ENCODE results near the gene VPS35L. TPM values are rescaled to one million over a fixed set of nuclear protein-coding genes. Genes with fewer than 3 reads are reported as not detected.
A peak's percentile ranks its signal among the peaks of the same experiment; 100 is the strongest.

VPS35L gene
- total and polyA plus RNA-seq, 2 experiments from 2014 or later, result 48.0 to 54.6 TPM

DNA sequence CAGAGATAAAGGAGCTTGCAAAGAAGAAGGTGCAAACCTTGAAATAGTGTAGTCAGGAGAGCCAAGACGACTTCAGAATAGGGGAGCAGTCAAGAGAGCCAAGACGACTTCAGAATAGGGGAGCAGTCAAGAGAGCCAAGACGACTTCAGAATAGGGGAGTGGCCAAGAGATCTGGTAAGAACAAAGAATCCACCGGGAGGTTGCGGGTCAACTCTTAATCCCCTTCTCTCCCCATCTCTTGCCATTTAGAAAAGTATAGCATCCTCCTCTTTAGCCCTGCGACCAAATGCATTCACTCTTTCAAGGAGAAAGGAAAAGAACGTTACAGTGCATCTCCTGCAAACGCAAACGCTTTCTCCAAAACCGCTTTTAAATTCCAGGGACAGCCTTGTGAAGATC lies 161.8 kb downstream of the VPS35L start:
- H3F3A ChIP-seq (replicated peaks; ENCODE audit: low read depth), result peaks cover 13% of the 10 kb centered on the region; the same call in 1 of the 2 replicates
- ATAC-seq (peak; percentile 43), DNase-seq (ENCODE audit: low spot score) (peak; percentile 64)
- no peaks in the 10 kb centered on the region for H3K27me3 ChIP-seq (ENCODE audit: insufficient read depth)
- TF ChIP-seq ZNF331 (CRISPR knock-in tag; IDR thresholded peaks at IDR 0.05; ENCODE audit: low read depth), result no peak
- TF ChIP-seq STAT1 (IDR thresholded peaks at IDR 0.05; ENCODE audit: unreplicated experiment), result no peak
- no peak for TF ChIP-seq EZH2phosphoT487 (IDR thresholded peaks at IDR 0.05; ENCODE audit: unreplicated experiment)
- TF ChIP-seq CREB1 (CRISPR knock-in tag; IDR thresholded peaks at IDR 0.05; ENCODE audit: low read depth), result no peak
- no peak for TF ChIP-seq POLR2AphosphoS5 (IDR thresholded peaks at IDR 0.05; ENCODE audit: low read depth)
- TF ChIP-seq EZH2 (IDR thresholded peaks at IDR 0.05; ENCODE audit: low read depth, unreplicated experiment), result no peak
- TF ChIP-seq, protein P1, sequence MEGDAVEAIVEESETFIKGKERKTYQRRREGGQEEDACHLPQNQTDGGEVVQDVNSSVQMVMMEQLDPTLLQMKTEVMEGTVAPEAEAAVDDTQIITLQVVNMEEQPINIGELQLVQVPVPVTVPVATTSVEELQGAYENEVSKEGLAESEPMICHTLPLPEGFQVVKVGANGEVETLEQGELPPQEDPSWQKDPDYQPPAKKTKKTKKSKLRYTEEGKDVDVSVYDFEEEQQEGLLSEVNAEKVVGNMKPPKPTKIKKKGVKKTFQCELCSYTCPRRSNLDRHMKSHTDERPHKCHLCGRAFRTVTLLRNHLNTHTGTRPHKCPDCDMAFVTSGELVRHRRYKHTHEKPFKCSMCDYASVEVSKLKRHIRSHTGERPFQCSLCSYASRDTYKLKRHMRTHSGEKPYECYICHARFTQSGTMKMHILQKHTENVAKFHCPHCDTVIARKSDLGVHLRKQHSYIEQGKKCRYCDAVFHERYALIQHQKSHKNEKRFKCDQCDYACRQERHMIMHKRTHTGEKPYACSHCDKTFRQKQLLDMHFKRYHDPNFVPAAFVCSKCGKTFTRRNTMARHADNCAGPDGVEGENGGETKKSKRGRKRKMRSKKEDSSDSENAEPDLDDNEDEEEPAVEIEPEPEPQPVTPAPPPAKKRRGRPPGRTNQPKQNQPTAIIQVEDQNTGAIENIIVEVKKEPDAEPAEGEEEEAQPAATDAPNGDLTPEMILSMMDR (conservative IDR thresholded peaks at IDR 0.05; ENCODE audit: low read depth in 2 of 2), result no peak
- TF ChIP-seq ZNF114 (CRISPR knock-in tag; IDR thresholded peaks at IDR 0.05), result no peak
- TF ChIP-seq, protein P2, sequence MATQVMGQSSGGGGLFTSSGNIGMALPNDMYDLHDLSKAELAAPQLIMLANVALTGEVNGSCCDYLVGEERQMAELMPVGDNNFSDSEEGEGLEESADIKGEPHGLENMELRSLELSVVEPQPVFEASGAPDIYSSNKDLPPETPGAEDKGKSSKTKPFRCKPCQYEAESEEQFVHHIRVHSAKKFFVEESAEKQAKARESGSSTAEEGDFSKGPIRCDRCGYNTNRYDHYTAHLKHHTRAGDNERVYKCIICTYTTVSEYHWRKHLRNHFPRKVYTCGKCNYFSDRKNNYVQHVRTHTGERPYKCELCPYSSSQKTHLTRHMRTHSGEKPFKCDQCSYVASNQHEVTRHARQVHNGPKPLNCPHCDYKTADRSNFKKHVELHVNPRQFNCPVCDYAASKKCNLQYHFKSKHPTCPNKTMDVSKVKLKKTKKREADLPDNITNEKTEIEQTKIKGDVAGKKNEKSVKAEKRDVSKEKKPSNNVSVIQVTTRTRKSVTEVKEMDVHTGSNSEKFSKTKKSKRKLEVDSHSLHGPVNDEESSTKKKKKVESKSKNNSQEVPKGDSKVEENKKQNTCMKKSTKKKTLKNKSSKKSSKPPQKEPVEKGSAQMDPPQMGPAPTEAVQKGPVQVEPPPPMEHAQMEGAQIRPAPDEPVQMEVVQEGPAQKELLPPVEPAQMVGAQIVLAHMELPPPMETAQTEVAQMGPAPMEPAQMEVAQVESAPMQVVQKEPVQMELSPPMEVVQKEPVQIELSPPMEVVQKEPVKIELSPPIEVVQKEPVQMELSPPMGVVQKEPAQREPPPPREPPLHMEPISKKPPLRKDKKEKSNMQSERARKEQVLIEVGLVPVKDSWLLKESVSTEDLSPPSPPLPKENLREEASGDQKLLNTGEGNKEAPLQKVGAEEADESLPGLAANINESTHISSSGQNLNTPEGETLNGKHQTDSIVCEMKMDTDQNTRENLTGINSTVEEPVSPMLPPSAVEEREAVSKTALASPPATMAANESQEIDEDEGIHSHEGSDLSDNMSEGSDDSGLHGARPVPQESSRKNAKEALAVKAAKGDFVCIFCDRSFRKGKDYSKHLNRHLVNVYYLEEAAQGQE (IDR thresholded peaks at IDR 0.05; ENCODE audit: unreplicated experiment), result no peak
- TF ChIP-seq NANOG (IDR thresholded peaks at IDR 0.05; ENCODE audit: borderline replicate concordance), result no peak
- TF ChIP-seq, protein P3, sequence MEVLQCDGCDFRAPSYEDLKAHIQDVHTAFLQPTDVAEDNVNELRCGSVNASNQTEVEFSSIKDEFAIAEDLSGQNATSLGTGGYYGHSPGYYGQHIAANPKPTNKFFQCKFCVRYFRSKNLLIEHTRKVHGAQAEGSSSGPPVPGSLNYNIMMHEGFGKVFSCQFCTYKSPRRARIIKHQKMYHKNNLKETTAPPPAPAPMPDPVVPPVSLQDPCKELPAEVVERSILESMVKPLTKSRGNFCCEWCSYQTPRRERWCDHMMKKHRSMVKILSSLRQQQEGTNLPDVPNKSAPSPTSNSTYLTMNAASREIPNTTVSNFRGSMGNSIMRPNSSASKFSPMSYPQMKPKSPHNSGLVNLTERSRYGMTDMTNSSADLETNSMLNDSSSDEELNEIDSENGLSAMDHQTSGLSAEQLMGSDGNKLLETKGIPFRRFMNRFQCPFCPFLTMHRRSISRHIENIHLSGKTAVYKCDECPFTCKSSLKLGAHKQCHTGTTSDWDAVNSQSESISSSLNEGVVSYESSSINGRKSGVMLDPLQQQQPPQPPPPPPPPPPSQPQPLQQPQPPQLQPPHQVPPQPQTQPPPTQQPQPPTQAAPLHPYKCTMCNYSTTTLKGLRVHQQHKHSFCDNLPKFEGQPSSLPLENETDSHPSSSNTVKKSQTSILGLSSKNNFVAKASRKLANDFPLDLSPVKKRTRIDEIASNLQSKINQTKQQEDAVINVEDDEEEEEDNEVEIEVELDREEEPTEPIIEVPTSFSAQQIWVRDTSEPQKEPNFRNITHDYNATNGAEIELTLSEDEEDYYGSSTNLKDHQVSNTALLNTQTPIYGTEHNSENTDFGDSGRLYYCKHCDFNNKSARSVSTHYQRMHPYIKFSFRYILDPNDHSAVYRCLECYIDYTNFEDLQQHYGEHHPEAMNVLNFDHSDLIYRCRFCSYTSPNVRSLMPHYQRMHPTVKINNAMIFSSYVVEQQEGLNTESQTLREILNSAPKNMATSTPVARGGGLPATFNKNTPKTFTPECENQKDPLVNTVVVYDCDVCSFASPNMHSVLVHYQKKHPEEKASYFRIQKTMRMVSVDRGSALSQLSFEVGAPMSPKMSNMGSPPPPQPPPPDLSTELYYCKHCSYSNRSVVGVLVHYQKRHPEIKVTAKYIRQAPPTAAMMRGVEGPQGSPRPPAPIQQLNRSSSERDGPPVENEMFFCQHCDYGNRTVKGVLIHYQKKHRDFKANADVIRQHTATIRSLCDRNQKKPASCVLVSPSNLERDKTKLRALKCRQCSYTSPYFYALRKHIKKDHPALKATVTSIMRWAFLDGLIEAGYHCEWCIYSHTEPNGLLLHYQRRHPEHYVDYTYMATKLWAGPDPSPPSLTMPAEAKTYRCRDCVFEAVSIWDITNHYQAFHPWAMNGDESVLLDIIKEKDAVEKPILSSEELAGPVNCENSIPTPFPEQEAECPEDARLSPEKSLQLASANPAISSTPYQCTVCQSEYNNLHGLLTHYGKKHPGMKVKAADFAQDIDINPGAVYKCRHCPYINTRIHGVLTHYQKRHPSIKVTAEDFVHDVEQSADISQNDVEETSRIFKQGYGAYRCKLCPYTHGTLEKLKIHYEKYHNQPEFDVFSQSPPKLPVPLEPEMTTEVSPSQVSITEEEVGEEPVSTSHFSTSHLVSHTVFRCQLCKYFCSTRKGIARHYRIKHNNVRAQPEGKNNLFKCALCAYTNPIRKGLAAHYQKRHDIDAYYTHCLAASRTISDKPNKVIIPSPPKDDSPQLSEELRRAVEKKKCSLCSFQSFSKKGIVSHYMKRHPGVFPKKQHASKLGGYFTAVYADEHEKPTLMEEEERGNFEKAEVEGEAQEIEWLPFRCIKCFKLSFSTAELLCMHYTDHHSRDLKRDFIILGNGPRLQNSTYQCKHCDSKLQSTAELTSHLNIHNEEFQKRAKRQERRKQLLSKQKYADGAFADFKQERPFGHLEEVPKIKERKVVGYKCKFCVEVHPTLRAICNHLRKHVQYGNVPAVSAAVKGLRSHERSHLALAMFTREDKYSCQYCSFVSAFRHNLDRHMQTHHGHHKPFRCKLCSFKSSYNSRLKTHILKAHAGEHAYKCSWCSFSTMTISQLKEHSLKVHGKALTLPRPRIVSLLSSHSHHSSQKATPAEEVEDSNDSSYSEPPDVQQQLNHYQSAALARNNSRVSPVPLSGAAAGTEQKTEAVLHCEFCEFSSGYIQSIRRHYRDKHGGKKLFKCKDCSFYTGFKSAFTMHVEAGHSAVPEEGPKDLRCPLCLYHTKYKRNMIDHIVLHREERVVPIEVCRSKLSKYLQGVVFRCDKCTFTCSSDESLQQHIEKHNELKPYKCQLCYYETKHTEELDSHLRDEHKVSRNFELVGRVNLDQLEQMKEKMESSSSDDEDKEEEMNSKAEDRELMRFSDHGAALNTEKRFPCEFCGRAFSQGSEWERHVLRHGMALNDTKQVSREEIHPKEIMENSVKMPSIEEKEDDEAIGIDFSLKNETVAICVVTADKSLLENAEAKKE (CRISPR knock-in tag; IDR thresholded peaks at IDR 0.05), result no peak
- Mint-ChIP-seq H3K27me3 (ENCODE audit: insufficient read depth, low read depth, poor library complexity) (peaks cover 18% of the 10 kb centered on the region), H3K9me3 (no peaks in the 10 kb centered on the region), H3K4me1 (peaks cover 41% of the 10 kb centered on the region), H3K27ac (peak overlapping the region; percentile 99), H3K36me3 (ENCODE audit: low read depth) (peaks cover 48% of the 10 kb centered on the region), H3K4me3 (peak overlapping the region; percentile 95)
- no peaks in the 10 kb centered on the region for H3K9me2 ChIP-seq (ENCODE audit: insufficient read depth)
- peaks cover 43% of the 10 kb centered on the region for H4K20me1 ChIP-seq (replicated peaks; ENCODE audit: insufficient read depth)
- H3K4me2 ChIP-seq, result peak overlapping the region; percentile 96
- H3K4me1 ChIP-seq (ENCODE audit: insufficient read depth), result peaks cover 25% of the 10 kb centered on the region
- H3K27ac ChIP-seq (ENCODE audit: low read depth), result peak overlapping the region; percentile 99
- peak overlapping the region; percentile 95 for H2AFZ ChIP-seq
- H3K4me3 ChIP-seq, result peak overlapping the region; percentile 100
- peaks cover 76% of the 10 kb centered on the region for H3K79me2 ChIP-seq (replicated peaks; ENCODE audit: insufficient read depth)
- peaks cover 20% of the 10 kb centered on the region for H3K36me3 ChIP-seq (ENCODE audit: insufficient read depth)
